ENCODE data around the gene KRTAP20-2. TPM values are rescaled to one million over a fixed set of nuclear protein-coding genes. Genes with fewer than 3 reads are reported as not detected.

Gene KRTAP20-2
- total and polyA plus RNA-seq, 4 donors, result not detected

GRCh38 chr21:30623362-30623761 is 11.6 kb upstream of the KRTAP20-2 start (continued):
- no peak for TF ChIP-seq CTCF (IDR thresholded peaks at IDR 0.05; ENCODE audit: low read depth, low read length, missing input control)
- no peak for TF ChIP-seq RXRA (IDR thresholded peaks at IDR 0.05)
- no peak for TF ChIP-seq FOXA1 (IDR thresholded peaks at IDR 0.05)
- no peak for TF ChIP-seq SP1 (IDR thresholded peaks at IDR 0.05)
- no peak for TF ChIP-seq RAD21 (IDR thresholded peaks at IDR 0.05)
- no peak for TF ChIP-seq MAX (IDR thresholded peaks at IDR 0.05)
- no peak for TF ChIP-seq YY1 (IDR thresholded peaks at IDR 0.05)

GRCh38 chr21:30625449-30626165 is 9.4 kb upstream of the KRTAP20-2 start:
- no peak for DNase-seq (ENCODE audit: low spot score)
- TF ChIP-seq REST (IDR thresholded peaks at IDR 0.05) (no peak), ATF3 (IDR thresholded peaks at IDR 0.05) (no peak), HNF4G (IDR thresholded peaks at IDR 0.05) (no peak), HNF4A (conservative IDR thresholded peaks at IDR 0.05) (no peak), NR2F2 (IDR thresholded peaks at IDR 0.05) (no peak), MAX (IDR thresholded peaks at IDR 0.05) (no peak), CTCF (IDR thresholded peaks at IDR 0.05; ENCODE audit: low read depth, low read length, missing input control) (no peak), EGR1 (IDR thresholded peaks at IDR 0.05; ENCODE audit: low read depth in 2 of 2) (no peak), RXRA (IDR thresholded peaks at IDR 0.05) (no peak), RAD21 (IDR thresholded peaks at IDR 0.05) (no peak), TAF1 (conservative IDR thresholded peaks at IDR 0.05) (no peak), FOXA2 (IDR thresholded peaks at IDR 0.05) (no peak), YY1 (IDR thresholded peaks at IDR 0.05) (no peak), SP1 (IDR thresholded peaks at IDR 0.05) (no peak), FOXA1 (IDR thresholded peaks at IDR 0.05) (no peak), JUND (IDR thresholded peaks at IDR 0.05) (no peak), GABPA (IDR thresholded peaks at IDR 0.05 in 1 of 2, conservative IDR thresholded peaks at IDR 0.05 in 1 of 2) (no peak)
- TF ChIP-seq, protein P1, sequence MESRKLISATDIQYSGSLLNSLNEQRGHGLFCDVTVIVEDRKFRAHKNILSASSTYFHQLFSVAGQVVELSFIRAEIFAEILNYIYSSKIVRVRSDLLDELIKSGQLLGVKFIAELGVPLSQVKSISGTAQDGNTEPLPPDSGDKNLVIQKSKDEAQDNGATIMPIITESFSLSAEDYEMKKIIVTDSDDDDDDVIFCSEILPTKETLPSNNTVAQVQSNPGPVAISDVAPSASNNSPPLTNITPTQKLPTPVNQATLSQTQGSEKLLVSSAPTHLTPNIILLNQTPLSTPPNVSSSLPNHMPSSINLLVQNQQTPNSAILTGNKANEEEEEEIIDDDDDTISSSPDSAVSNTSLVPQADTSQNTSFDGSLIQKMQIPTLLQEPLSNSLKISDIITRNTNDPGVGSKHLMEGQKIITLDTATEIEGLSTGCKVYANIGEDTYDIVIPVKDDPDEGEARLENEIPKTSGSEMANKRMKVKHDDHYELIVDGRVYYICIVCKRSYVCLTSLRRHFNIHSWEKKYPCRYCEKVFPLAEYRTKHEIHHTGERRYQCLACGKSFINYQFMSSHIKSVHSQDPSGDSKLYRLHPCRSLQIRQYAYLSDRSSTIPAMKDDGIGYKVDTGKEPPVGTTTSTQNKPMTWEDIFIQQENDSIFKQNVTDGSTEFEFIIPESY (IDR thresholded peaks at IDR 0.05), result no peak
- Histone ChIP-seq H3K27me3 (ENCODE audit: control insufficient read depth in 4 of 4, insufficient read depth in 4 of 4, low read length in 3 of 4) (no peaks in the 10 kb centered on the region), H3K4me1 (ENCODE audit: control insufficient read depth in 4 of 4, insufficient read depth in 4 of 4, low read length in 3 of 4) (no peaks in the 10 kb centered on the region), H3K36me3 (ENCODE audit: control insufficient read depth in 4 of 4, insufficient read depth in 3 of 4, low read depth in 1 of 4, low read length in 3 of 4) (no peaks in the 10 kb centered on the region), H3K4me3 (ENCODE audit: low read depth in 1 of 3, low read length in 3 of 3) (no peak overlapping the region), H3K9me3 (ENCODE audit: control insufficient read depth in 4 of 4, low read length in 3 of 4) (no peaks in the 10 kb centered on the region), H3K9ac (ENCODE audit: low read depth in 1 of 2, low read length in 2 of 2) (no peak overlapping the region), H3K27ac (ENCODE audit: low read depth in 1 of 2, low read length in 2 of 2) (no peak overlapping the region)
- 68% methylated on average over 4 of the region's 4 CpGs for WGBS
